Hepatocyte (in vitro differentiated cells): Measurements from ENCODE around the gene PPM1H. TPM values are rescaled to one million over a fixed set of nuclear protein-coding genes. Genes with fewer than 3 reads are reported as not detected.

Experiments used
- DNase-seq: peaks from one replicate; pipeline ENCODE4 v3.0.0-alpha.2; 2016; ENCODE audit warnings: low spot score
- H2AFZ ChIP-seq: fragments of 200-600 bp; sonication (generic); 2 replicates; pipeline ENCODE4 v1.6.0; 2016; ENCODE audit warnings: antibody characterized with exemption, mild to moderate bottlenecking
- H3K27ac ChIP-seq: fragments of 200-600 bp; sonication (generic); 2 replicates; pipeline ENCODE4 v1.5.1; 2016; ENCODE audit warnings: mild to moderate bottlenecking
- H3K27me3 ChIP-seq: fragments of 200-600 bp; sonication (generic); 2 replicates; pipeline ENCODE4 v1.6.1; 2016
- H3K36me3 ChIP-seq: fragments of 200-600 bp; sonication (generic); replicated peaks from 2 replicates; pipeline ENCODE4 v1.5.1; 2016; ENCODE audit warnings: low read depth; ENCODE audit not compliant: insufficient read depth
- H3K4me1 ChIP-seq: fragments of 200-600 bp; sonication (generic); 2 replicates; pipeline ENCODE4 v1.5.1; 2016; ENCODE audit warnings: mild to moderate bottlenecking, moderate library complexity; ENCODE audit not compliant: insufficient read depth
- H3K4me2 ChIP-seq: fragments of 200-600 bp; sonication (generic); 2 replicates; pipeline ENCODE4 v1.6.0; 2016
- H3K4me3 ChIP-seq: fragments of 200-600 bp; sonication (generic); 2 replicates; pipeline ENCODE4 v1.5.1; 2016; ENCODE audit warnings: mild to moderate bottlenecking
- H3K79me2 ChIP-seq: fragments of 200-600 bp; sonication (generic); 2 replicates; pipeline ENCODE4 v1.6.0; 2017; ENCODE audit warnings: mild to moderate bottlenecking
- H3K9me2 ChIP-seq: fragments of 200-600 bp; sonication (generic); replicated peaks from 2 replicates; pipeline ENCODE4 v1.6.0; 2017; ENCODE audit warnings: mild to moderate bottlenecking; ENCODE audit not compliant: insufficient read depth
- H3K9me3 ChIP-seq: fragments of 200-600 bp; sonication (generic); 2 replicates; pipeline ENCODE4 v1.5.1; 2016; ENCODE audit warnings: low read depth, mild to moderate bottlenecking
- H4K20me1 ChIP-seq: fragments of 200-600 bp; sonication (generic); 2 replicates; pipeline ENCODE4 v1.6.0; 2016; ENCODE audit warnings: mild to moderate bottlenecking; ENCODE audit not compliant: insufficient read depth, poor library complexity, severe bottlenecking
- CTCF ChIP-seq: fragments of 200-600 bp; sonication (generic); IDR thresholded peaks from 2 replicates; pipeline ENCODE4 v1.5.1; 2016; ENCODE audit warnings: antibody characterized with exemption, mild to moderate bottlenecking; ENCODE audit not compliant: poor library complexity
- EZH2 ChIP-seq: fragments of 200-600 bp; sonication (generic); IDR thresholded peaks from 2 replicates; pipeline ENCODE4 v1.6.1; 2016; ENCODE audit warnings: antibody characterized with exemption, mild to moderate bottlenecking, borderline replicate concordance
- EZH2phosphoT487 ChIP-seq: fragments of 200-600 bp; sonication (generic); IDR thresholded peaks from one replicate; pipeline ENCODE4 v1.6.1; 2018; ENCODE audit warnings: antibody characterized with exemption, mild to moderate bottlenecking, low read depth, moderate library complexity; ENCODE audit not compliant: unreplicated experiment, severe bottlenecking
- WGBS: methylation state at CpG from one replicate; pipeline ENCODE4 v1.1.6; 2016; ENCODE audit warnings: low lambda C conversion rate; ENCODE audit errors: missing lambda C conversion rate; 5-methylcytosine and 5-hydroxymethylcytosine counted together
- polyA plus RNA-seq: library from polyadenylated mRNA; unstranded; fragments of >200 nt; fragmentation: Nextera tagmentation; extraction: Ambion mirVana; gene quantifications from 2 replicates; pipeline ENCODE4 v1.2.1, GENCODE V29; 2016
- total RNA-seq: library from RNA; depleted of rRNA; stranded (reverse); fragments of >200 nt; gene quantifications from 2 replicates; pipeline ENCODE4 v1.2.3, GENCODE V29; 2014

Gene PPM1H
- total and polyA plus RNA-seq, 2 experiments from 2014 or later: 9.2 to 21.8 TPM

GRCh38 chr12:62806893-62807292 is 128.1 kb downstream of the PPM1H start:
- H3K36me3 ChIP-seq: no peaks in the 10 kb centered on the region
- peaks cover 4% of the 10 kb centered on the region for H3K79me2 ChIP-seq
- WGBS: 89% methylated on average over 2 of the region's 2 CpGs
- H3K9me2 ChIP-seq: no peaks in the 10 kb centered on the region
- H3K27ac ChIP-seq: no peak overlapping the region
- H3K27me3 ChIP-seq: no peaks in the 10 kb centered on the region
- no peak overlapping the region for H3K4me3 ChIP-seq
- H3K4me2 ChIP-seq: no peak overlapping the region
- DNase-seq: no peak
- H2AFZ ChIP-seq: no peak overlapping the region
- TF ChIP-seq CTCF: no peak
- TF ChIP-seq EZH2phosphoT487: no peak
- no peak for TF ChIP-seq EZH2
- no peaks in the 10 kb centered on the region for H4K20me1 ChIP-seq
- H3K9me3 ChIP-seq: no peaks in the 10 kb centered on the region
- H3K4me1 ChIP-seq: no peaks in the 10 kb centered on the region

GRCh38 chr12:62806244-62806836 is 128.6 kb downstream of the PPM1H start:
- Histone ChIP-seq H3K36me3 (no peaks in the 10 kb centered on the region), H3K79me2 (peaks cover 4% of the 10 kb centered on the region), H3K4me3 (no peak overlapping the region), H2AFZ (no peak overlapping the region), H4K20me1 (no peaks in the 10 kb centered on the region), H3K9me3 (no peaks in the 10 kb centered on the region), H3K9me2 (no peaks in the 10 kb centered on the region), H3K27me3 (no peaks in the 10 kb centered on the region), H3K27ac (no peak overlapping the region), H3K4me2 (no peak overlapping the region), H3K4me1 (no peaks in the 10 kb centered on the region)
- WGBS: 86% methylated on average over 6 of the region's 6 CpGs
- no peak for DNase-seq
- TF ChIP-seq EZH2phosphoT487: no peak
- no peak for TF ChIP-seq EZH2
- no peak for TF ChIP-seq CTCF

GRCh38 chr12:62805517-62805916 is 129.4 kb downstream of the PPM1H start:
- Histone ChIP-seq H3K36me3 (no peaks in the 10 kb centered on the region), H3K4me2 (no peak overlapping the region), H4K20me1 (no peaks in the 10 kb centered on the region), H3K9me3 (no peaks in the 10 kb centered on the region), H3K9me2 (no peaks in the 10 kb centered on the region), H3K4me1 (no peaks in the 10 kb centered on the region), H3K79me2 (peaks cover 4% of the 10 kb centered on the region), H3K4me3 (no peak overlapping the region), H2AFZ (no peak overlapping the region), H3K27me3 (no peaks in the 10 kb centered on the region), H3K27ac (no peak overlapping the region)
- DNase-seq: no peak
- 71% methylated on average over 3 of the region's 3 CpGs for WGBS
- TF ChIP-seq EZH2 (no peak), CTCF (no peak), EZH2phosphoT487 (no peak)

GRCh38 chr12:62803756-62804155 is 131.2 kb downstream of the PPM1H start:
- Histone ChIP-seq H2AFZ (no peak overlapping the region), H3K36me3 (no peaks in the 10 kb centered on the region), H3K4me3 (no peak overlapping the region), H3K9me3 (no peaks in the 10 kb centered on the region), H3K79me2 (peaks cover 4% of the 10 kb centered on the region), H3K4me2 (no peak overlapping the region), H3K4me1 (no peaks in the 10 kb centered on the region), H3K27ac (no peak overlapping the region), H4K20me1 (no peaks in the 10 kb centered on the region), H3K27me3 (no peaks in the 10 kb centered on the region), H3K9me2 (no peaks in the 10 kb centered on the region)
- DNase-seq: no peak
- WGBS: 72% methylated on average over 2 of the region's 2 CpGs
- TF ChIP-seq EZH2 (no peak), CTCF (no peak), EZH2phosphoT487 (no peak)
